K562 (cell line): ENCODE data around the gene PRUNE1. TPM values are rescaled to one million over a fixed set of nuclear protein-coding genes. Genes with fewer than 3 reads are reported as not detected.

Experiments
- ATAC-seq: fragments of 200-7000 bp; cut with Tn5 transposase; 3 replicates; pipeline ENCODE4 v1.9.1; 2020; ENCODE audit warnings: moderate library complexity
- BruUV-seq: library from RNA; stranded (reverse); fragments of 400-500 nt; replicated peaks from 2 replicates; lab custom pipeline; 2021; lab: Mats Ljungman, UMichigan
- CTCF ChIA-PET: fragments of 300-600 bp; formaldehyde crosslinking; extraction: SDS; loops from one replicate; lab custom pipeline; 2021; ENCODE audit warnings: low intra/inter-chr PET ratio; lab: Yijun Ruan, JAX
- POLR2A ChIA-PET: fragments of 300-600, 350-650 bp; sonication (Branson Sonifier 250); formaldehyde crosslinking; extraction: SDS; loops from one replicate; lab custom pipeline; 2021; ENCODE audit warnings: antibody characterized with exemption, inconsistent platforms; lab: Yijun Ruan, JAX
- DNase-seq, 4 experiments: peaks; one replicate each; pipeline versions ENCODE4 v3.0.0 to v3.0.0-alpha.2; 2011 to 2018; ENCODE audit warnings: low spot score in 3 of 4, mixed read lengths in 3 of 4; ENCODE audit errors: extremely low read depth in 1 of 4
- FAIRE-seq: peaks from 2 replicates; lab custom pipeline; 2011; peaks lifted over from hg19 to GRCh38; lab: Jason Lieb, UNC
- H2AFZ ChIP-seq: 2 replicates; pipeline ENCODE4 v1.6.0; 2011; ENCODE audit warnings: low read depth, low read length, control low read depth, inconsistent platforms
- H3K27ac ChIP-seq: fragments of 200-600 bp; 3 replicates; pipeline ENCODE4 v1.8.0; 2011; ENCODE audit warnings: low read depth, mild to moderate bottlenecking, control low read depth, inconsistent platforms, low read length, moderate library complexity, mixed read lengths; ENCODE audit errors: extremely low read depth
- H3K27me3 ChIP-seq, 2 experiments: fragments of 300-600 bp in 1 of 2; 2 replicates in 1 of 2; 3 replicates in 1 of 2; pipeline versions ENCODE4 v1.6.0 to v1.8.0; 2011; ENCODE audit warnings: inconsistent platforms in 2 of 2, low read length in 2 of 2, mild to moderate bottlenecking in 1 of 2, mixed read lengths in 1 of 2, moderate library complexity in 1 of 2; ENCODE audit not compliant: control insufficient read depth in 2 of 2, insufficient read depth in 2 of 2
- H3K36me3 ChIP-seq: fragments of 300-600 bp; 3 replicates; pipeline ENCODE4 v1.8.0; 2011; ENCODE audit warnings: mild to moderate bottlenecking, low read length, inconsistent platforms; ENCODE audit not compliant: control insufficient read depth, insufficient read depth
- H3K4me1 ChIP-seq, 2 experiments: fragments of 200-600 bp in 1 of 2; replicated peaks in 1 of 2; 2 replicates in 1 of 2; 3 replicates in 1 of 2; pipeline versions ENCODE4 v1.5.1 to v1.8.0; 2011; ENCODE audit warnings: inconsistent platforms in 2 of 2, low read length in 2 of 2, mild to moderate bottlenecking in 1 of 2, mixed read lengths in 1 of 2, moderate library complexity in 1 of 2; ENCODE audit not compliant: control insufficient read depth in 2 of 2, insufficient read depth in 2 of 2
- H3K4me2 ChIP-seq: 2 replicates; pipeline ENCODE4 v1.6.1; 2011; ENCODE audit warnings: low read length, control low read depth, inconsistent platforms, mixed read lengths; ENCODE audit not compliant: insufficient read depth
- H3K4me3 ChIP-seq: fragments of 200-600 bp; sonication (generic), shearing (Covaris generic); 2 replicates; pipeline ENCODE4 v1.5.1; 2016; ENCODE audit warnings: control low read depth, inconsistent platforms
- H3K79me2 ChIP-seq: fragments of 200-600 bp; 3 replicates; pipeline ENCODE4 v1.8.0; 2011; ENCODE audit warnings: low read length, inconsistent platforms; ENCODE audit not compliant: control insufficient read depth, insufficient read depth
- H3K9ac ChIP-seq, 2 experiments: 2 replicates each; pipeline versions ENCODE4 v1.6.0 to v1.6.1; 2011; ENCODE audit warnings: low read depth in 2 of 2, low read length in 2 of 2, control low read depth in 1 of 2, inconsistent platforms in 1 of 2, mild to moderate bottlenecking in 1 of 2, mixed read lengths in 1 of 2; ENCODE audit not compliant: insufficient read depth in 1 of 2
- H3K9me1 ChIP-seq: one replicate; pipeline ENCODE4 v1.6.0; 2011; ENCODE audit warnings: inconsistent platforms, mild to moderate bottlenecking, low read length, moderate library complexity; ENCODE audit not compliant: control insufficient read depth, insufficient read depth
- H3K9me3 ChIP-seq: replicated peaks from 2 replicates; pipeline ENCODE4 v1.5.1; 2011; ENCODE audit warnings: low read depth, low read length, inconsistent platforms; ENCODE audit not compliant: control insufficient read depth, insufficient read depth
- H4K20me1 ChIP-seq: replicated peaks from 2 replicates; pipeline ENCODE4 v1.6.1; 2011; ENCODE audit warnings: low read length, inconsistent platforms, mixed read lengths; ENCODE audit not compliant: control insufficient read depth, insufficient read depth
- BCLAF1 ChIP-seq, 2 experiments: fragments of 450-650 bp in 1 of 2; IDR thresholded peaks; 2 replicates each; pipeline ENCODE4 v1.6.1; 2011 to 2017; ENCODE audit warnings: low read depth in 2 of 2, antibody characterized with exemption in 1 of 2, borderline replicate concordance in 1 of 2, low read length in 1 of 2, mild to moderate bottlenecking in 1 of 2, mixed read lengths in 1 of 2; ENCODE audit not compliant: control insufficient read depth in 1 of 2
- BRCA1 ChIP-seq, 2 experiments: fragments of 450-650 bp in 1 of 2; sonication (generic) in 1 of 2; formaldehyde crosslinking in 1 of 2; IDR thresholded peaks; 2 replicates each; pipeline versions ENCODE4 v1.5.0 to v1.6.1; 2017 to 2020; ENCODE audit warnings: mild to moderate bottlenecking in 1 of 2, missing genetic modification reagents in 1 of 2
- C11orf30 ChIP-seq: fragments of 450-650 bp; IDR thresholded peaks from 2 replicates; pipeline ENCODE4 v1.6.1; 2016; ENCODE audit warnings: low read depth, mild to moderate bottlenecking
- CREBBP ChIP-seq: IDR thresholded peaks from one replicate; pipeline ENCODE4 v1.6.1; 2012; ENCODE audit warnings: low read depth, mild to moderate bottlenecking, control low read depth, inconsistent platforms, low read length
- HNRNPL ChIP-seq: fragments of 200-400 bp; formaldehyde crosslinking; IDR thresholded peaks from 2 replicates; pipeline ENCODE4 v1.6.1; 2017; ENCODE audit warnings: low read depth, mild to moderate bottlenecking, low read length
- NCOA1 ChIP-seq: fragments of 450-650 bp; IDR thresholded peaks from 2 replicates; pipeline ENCODE4 v1.6.1; 2016; ENCODE audit warnings: low read depth
- PATZ1 ChIP-seq: fragments of 250-450 bp; sonication (Bioruptor Pico); IDR thresholded peaks from 2 replicates; pipeline ENCODE4 v1.5.0; 2020; ENCODE audit warnings: mild to moderate bottlenecking, borderline replicate concordance
- PHB2 ChIP-seq: fragments of 450-650 bp; IDR thresholded peaks from 2 replicates; pipeline ENCODE4 v1.6.1; 2017; ENCODE audit warnings: low read depth
- ZNF174 ChIP-seq: fragments of 250-450 bp; sonication (Bioruptor Pico); IDR thresholded peaks from 2 replicates; pipeline ENCODE4 v1.4.0; 2020; ENCODE audit warnings: mild to moderate bottlenecking
- ZNF24 ChIP-seq: fragments of 450-650 bp; IDR thresholded peaks from 2 replicates; pipeline ENCODE4 v1.6.1; 2016
- ZNF780A ChIP-seq: fragments of 250-450 bp; sonication (Bioruptor Pico); IDR thresholded peaks from 2 replicates; pipeline ENCODE4 v1.5.0; 2021; ENCODE audit warnings: mild to moderate bottlenecking
- WGBS: fragments of 100-300 bp; shearing (Covaris generic); methylation state at CpG from one replicate; pipeline ENCODE4 v1.1.6; 2016; ENCODE audit warnings: low coverage, mixed read lengths; ENCODE audit not compliant: insufficient coverage; ENCODE audit errors: missing lambda C conversion rate; 5-methylcytosine and 5-hydroxymethylcytosine counted together
- in situ Hi-C: fragments of 300-500 bp; cut with MboI; formaldehyde crosslinking; loops from 4 replicates; pipeline ENCODE4 v1.15.0; 2018; ENCODE audit warnings: inconsistent platforms, mixed read lengths
- intact Hi-C: fragments of 100-400 bp; cut with micrococcal nuclease; formaldehyde crosslinking; loops from 2 replicates; pipeline ENCODE4 v1.14.2; 2022
- polyA plus RNA-seq, 8 experiments: library from polyadenylated mRNA; depleted of rRNA in 4 of 8; stranded (reverse) in 5 of 8; unstranded in 3 of 8; fragments of >200 nt; fragmentation: Nextera tagmentation in 2 of 8; fragmentation: Illumina TruSeq in 1 of 8; extraction: Ambion mirVana in 2 of 8; extraction: Trizol in 1 of 8; gene quantifications; 2 replicates each; pipeline versions ENCODE4 v1.2.1 to v1.2.3, GENCODE V29; 2011 to 2014; ENCODE audit warnings: inconsistent platforms in 1 of 8, missing spikeins in 1 of 8
- total RNA-seq, 7 experiments: library from RNA; depleted of rRNA in 6 of 7; stranded (reverse); fragments of >200 nt in 6 of 7; fragmentation: Illumina TruSeq in 2 of 7; extraction: Trizol in 2 of 7; gene quantifications; 2 replicates each; pipeline versions ENCODE4 v1.2.1 to v1.2.3, GENCODE V29; 2011 to 2021; ENCODE audit warnings: low replicate concordance in 1 of 7

Gene PRUNE1
- total and polyA plus RNA-seq, 9 of the 15 experiments (the other 6 are each of a cell fraction or from before 2014, with no cell fraction given): 16.7 to 48.3 (median 26.2) TPM

GRCh38 chr1:151059109-151060006 lies 51.1 kb downstream of the PRUNE1 start, which contains the start of gene CDC42SE1:
Gene CDC42SE1 (minus strand): TSS chr1:151059622. CDS start chr1:151055730, 3,892 bp downstream.
- Histone ChIP-seq H3K4me2 (peak within 1 kb of the TSS; percentile 96), H3K4me1 (peaks cover 37 to 44% of the 10 kb centered on the region in 2 experiments), H3K4me3 (peak within 1 kb of the TSS; percentile 95), H3K9me1 (no peaks in the 10 kb centered on the region), H3K9ac (peak within 1 kb of the TSS; percentile 92 to 97), H4K20me1 (0 out of 2 replicates have a peak, but pooled peaks cover 3% of the 10 kb centered on the region), H3K27me3 (no peaks in the 10 kb centered on the region), H3K27ac (peak within 1 kb of the TSS; percentile 91), H3K36me3 (peaks cover 52% of the 10 kb centered on the region), H3K79me2 (peaks cover 95% of the 10 kb centered on the region), H3K9me3 (no peaks in the 10 kb centered on the region), H2AFZ (peak within 1 kb of the TSS; percentile 37)
- ATAC-seq (peak; percentile 80), DNase-seq (peak; percentile 84 to 94 (median 88)), FAIRE-seq (peak; percentile 42)
- BruUV-seq: no TSS peak
- CTCF ChIA-PET: interaction anchor here (0.7 to 0.9 kb wide), 2 partner anchors 11 to 35 kb away, joined by 3 to 4 read pairs; partner anchors contain the start of gene GABPB2
- in situ Hi-C loops (no loop called here), intact Hi-C loops (loop anchor here (5.0 kb wide), 2 partner anchors 37 to 52 kb away; partner anchors contain the start of genes MINDY1 and PRUNE1)
- POLR2A ChIA-PET: interaction anchor here (0.6 to 2.0 kb wide), 12 partner anchors 8 to 594 kb away, joined by 3 to 10 read pairs (median 4); partner anchors contain the start of gene C1orf56
- 1% methylated on average over 56 of the region's 58 CpGs for WGBS
- no peak for TF ChIP-seq ZNF780A (CRISPR knock-in tag)
- TF ChIP-seq CREBBP: no peak
- TF ChIP-seq BCLAF1 (IDR thresholded peaks at IDR 0.05; ENCODE audit: borderline replicate concordance in 1 of 2, control insufficient read depth in 1 of 2, low read depth in 2 of 2, low read length in 1 of 2): 0 out of 4 replicates have a peak, but pooled peaks of 1 of the 2 experiments have one; percentile 71
- TF ChIP-seq PATZ1 (CRISPR knock-in tag): no peak; the same call in 1 of the 2 replicates
- TF ChIP-seq HNRNPL: peak; percentile 42; the same call in 1 of the 2 replicates
- TF ChIP-seq ZNF174 (CRISPR knock-in tag): no peak
- no peak for TF ChIP-seq ZNF24
- no peak for TF ChIP-seq PHB2
- TF ChIP-seq BRCA1 (IDR thresholded peaks at IDR 0.05): no peak
- no peak for TF ChIP-seq BRCA1 (CRISPR knock-in tag; IDR thresholded peaks at IDR 0.05)
- peak; percentile 68; the same call in 1 of the 2 replicates for TF ChIP-seq NCOA1
- TF ChIP-seq C11orf30: peak; percentile 32; the same call in 1 of the 2 replicates
